22Rv1 (cell line): ENCODE measurements around the gene GABRG3.

Source experiments
- ZFX ChIP-seq: fragments of 450-650 bp; IDR thresholded peaks from 2 replicates; pipeline ENCODE4 v1.6.1; 2017; ENCODE audit warnings: antibody characterized with exemption, borderline replicate concordance
- TF ChIP-seq, protein P1 (sequence below): fragments of 450-650 bp; IDR thresholded peaks from 2 replicates; pipeline ENCODE4 v1.5.1; 2017; ENCODE audit warnings: mild to moderate bottlenecking

DNA sequence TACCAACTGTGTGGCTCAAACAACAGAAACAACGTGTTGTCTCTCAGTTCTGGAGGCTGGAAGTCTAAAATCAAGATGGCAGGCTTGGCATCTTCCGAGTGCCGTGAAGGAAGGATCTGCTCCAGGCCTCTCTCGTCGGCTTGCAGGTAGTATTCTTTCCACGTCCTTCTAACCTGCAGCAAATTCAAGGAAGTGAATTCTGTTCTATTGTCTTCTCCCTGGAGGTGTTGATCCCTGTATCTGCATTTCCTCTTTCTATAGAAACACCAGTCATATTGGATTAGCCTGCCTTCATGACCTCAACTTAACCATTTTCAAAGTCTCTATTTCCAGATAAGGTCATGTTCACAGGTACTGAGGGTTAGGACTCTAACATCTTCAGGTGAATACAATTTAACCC is 512.1 kb downstream of the GABRG3 start:
- TF ChIP-seq, protein P1, sequence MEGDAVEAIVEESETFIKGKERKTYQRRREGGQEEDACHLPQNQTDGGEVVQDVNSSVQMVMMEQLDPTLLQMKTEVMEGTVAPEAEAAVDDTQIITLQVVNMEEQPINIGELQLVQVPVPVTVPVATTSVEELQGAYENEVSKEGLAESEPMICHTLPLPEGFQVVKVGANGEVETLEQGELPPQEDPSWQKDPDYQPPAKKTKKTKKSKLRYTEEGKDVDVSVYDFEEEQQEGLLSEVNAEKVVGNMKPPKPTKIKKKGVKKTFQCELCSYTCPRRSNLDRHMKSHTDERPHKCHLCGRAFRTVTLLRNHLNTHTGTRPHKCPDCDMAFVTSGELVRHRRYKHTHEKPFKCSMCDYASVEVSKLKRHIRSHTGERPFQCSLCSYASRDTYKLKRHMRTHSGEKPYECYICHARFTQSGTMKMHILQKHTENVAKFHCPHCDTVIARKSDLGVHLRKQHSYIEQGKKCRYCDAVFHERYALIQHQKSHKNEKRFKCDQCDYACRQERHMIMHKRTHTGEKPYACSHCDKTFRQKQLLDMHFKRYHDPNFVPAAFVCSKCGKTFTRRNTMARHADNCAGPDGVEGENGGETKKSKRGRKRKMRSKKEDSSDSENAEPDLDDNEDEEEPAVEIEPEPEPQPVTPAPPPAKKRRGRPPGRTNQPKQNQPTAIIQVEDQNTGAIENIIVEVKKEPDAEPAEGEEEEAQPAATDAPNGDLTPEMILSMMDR: no peak
- TF ChIP-seq ZFX: no peak
